GM18951 (cell line): ENCODE measurements around the gene NOL4L.

Experiments
- POLR2A ChIP-seq: IDR thresholded peaks from 4 replicates; pipeline ENCODE4 v1.6.1; 2011; ENCODE audit warnings: mild to moderate bottlenecking; ENCODE audit not compliant: insufficient read length, insufficient read depth; ENCODE audit errors: extremely low read depth
- in situ Hi-C: fragments of 300-500 bp; cut with MboI; formaldehyde crosslinking; loops from one replicate; pipeline ENCODE4 v1.12.0; 2022; ENCODE audit warnings: low sequenced_read_pairs, mixed read lengths, inconsistent platforms; ENCODE audit not compliant: unreplicated experiment

The NOL4L gene

GRCh38 chr20:32526125-32526524 lies 59.0 kb downstream of the NOL4L start:
- in situ Hi-C loops = no loop called here
- no peak for TF ChIP-seq POLR2A

GRCh38 chr20:32524829-32525501 lies 60.2 kb downstream of the NOL4L start:
- TF ChIP-seq POLR2A = no peak

GRCh38 chr20:32523613-32524213 lies 61.4 kb downstream of the NOL4L start:
- no peak for TF ChIP-seq POLR2A
- in situ Hi-C loops = no loop called here

More at GRCh38 chr20:32524829-32525501, 60.2 kb downstream of the NOL4L start:
- in situ Hi-C loops = no loop called here

- no peak for TF ChIP-seq POLR2A
- in situ Hi-C loops = no loop called here
Observed at GRCh38 chr20:32522776-32523612, 62.1 kb downstream of the NOL4L start.

- in situ Hi-C loops = no loop called here
- no peak for TF ChIP-seq POLR2A
Observed at GRCh38 chr20:32522526-32522775, 62.7 kb downstream of the NOL4L start.

GRCh38 chr20:32521780-32522525 lies 63.2 kb downstream of the NOL4L start:
- in situ Hi-C loops = no loop called here
- no peak for TF ChIP-seq POLR2A

GRCh38 chr20:32520927-32521203 lies 64.3 kb downstream of the NOL4L start:
- in situ Hi-C loops = no loop called here
- TF ChIP-seq POLR2A = no peak

- in situ Hi-C loops = no loop called here
- TF ChIP-seq POLR2A = no peak
Observed at GRCh38 chr20:32519381-32519730, 65.8 kb downstream of the NOL4L start.

GRCh38 chr20:32518593-32519380 lies 66.3 kb downstream of the NOL4L start:
- no peak for TF ChIP-seq POLR2A
- in situ Hi-C loops = no loop called here

GRCh38 chr20:32517914-32518592 lies 67.1 kb downstream of the NOL4L start:
- no peak for TF ChIP-seq POLR2A

GRCh38 chr20:32517518-32517873 lies 67.6 kb downstream of the NOL4L start:
- in situ Hi-C loops = no loop called here
- no peak for TF ChIP-seq POLR2A

More at GRCh38 chr20:32517914-32518592, 67.1 kb downstream of the NOL4L start:
- in situ Hi-C loops = no loop called here

- no peak for TF ChIP-seq POLR2A
- in situ Hi-C loops = no loop called here
Observed at GRCh38 chr20:32516583-32517517, 68.3 kb downstream of the NOL4L start.

GRCh38 chr20:32515631-32516101 lies 69.5 kb downstream of the NOL4L start:
- no peak for TF ChIP-seq POLR2A
- in situ Hi-C loops = no loop called here
